WERI-Rb-1 (cell line): Measurements from ENCODE around the gene CLCNKA.
A peak's percentile ranks its signal among the peaks of the same experiment; 100 is the strongest.
"Not testable (repeated sequence)": the region's sequence is repeated elsewhere in the genome, so short reads cannot be mapped to it uniquely, and the experiment has no call there.

Experiments used
- DNase-seq: peaks from one replicate; pipeline ENCODE4 v3.0.0-alpha.2; 2020
- H3K27ac ChIP-seq: fragments of 250-450 bp; sonication (Bioruptor Pico); 2 replicates; pipeline ENCODE4 v1.5.1; 2020; ENCODE audit warnings: mild to moderate bottlenecking, moderate library complexity
- H3K27me3 ChIP-seq: fragments of 250-450 bp; sonication (Bioruptor Pico); 2 replicates; pipeline ENCODE4 v1.5.1; 2021; ENCODE audit warnings: mild to moderate bottlenecking, low read depth, moderate library complexity; ENCODE audit not compliant: insufficient read depth, severe bottlenecking
- H3K36me3 ChIP-seq: fragments of 250-450 bp; sonication (Bioruptor Pico); 2 replicates; pipeline ENCODE4 v1.5.1; 2020; ENCODE audit warnings: mild to moderate bottlenecking, moderate library complexity
- H3K4me3 ChIP-seq: 2 replicates; pipeline ENCODE4 v1.5.1; 2011; ENCODE audit warnings: low read depth, mild to moderate bottlenecking, control low read depth, low read length
- H3K9me3 ChIP-seq: fragments of 250-450 bp; sonication (Bioruptor Pico); 2 replicates; pipeline ENCODE4 v1.5.1; 2021; ENCODE audit warnings: mild to moderate bottlenecking, moderate library complexity; ENCODE audit not compliant: severe bottlenecking
- TF ChIP-seq, protein P1 (sequence below): IDR thresholded peaks from 2 replicates; pipeline ENCODE4 v1.5.1; 2011; ENCODE audit warnings: low read depth, mild to moderate bottlenecking, control low read depth, inconsistent platforms, low read length

The CLCNKA gene

GRCh38 chr1:16017461-16018303 lies 4.2 kb upstream of the CLCNKA start, which contains the start of gene HSPB7:
Gene HSPB7, minus strand, starts transcription at chr1:16018043. Its CDS starts 80 bp downstream, at chr1:16017963.
- Histone ChIP-seq H3K9me3 (no peaks in the 10 kb centered on the region), H3K27me3 (no peaks in the 10 kb centered on the region), H3K27ac (no peak within 1 kb of the TSS), H3K36me3 (no peaks in the 10 kb centered on the region), H3K4me3 (no peak within 1 kb of the TSS)
- TF ChIP-seq, protein P1, sequence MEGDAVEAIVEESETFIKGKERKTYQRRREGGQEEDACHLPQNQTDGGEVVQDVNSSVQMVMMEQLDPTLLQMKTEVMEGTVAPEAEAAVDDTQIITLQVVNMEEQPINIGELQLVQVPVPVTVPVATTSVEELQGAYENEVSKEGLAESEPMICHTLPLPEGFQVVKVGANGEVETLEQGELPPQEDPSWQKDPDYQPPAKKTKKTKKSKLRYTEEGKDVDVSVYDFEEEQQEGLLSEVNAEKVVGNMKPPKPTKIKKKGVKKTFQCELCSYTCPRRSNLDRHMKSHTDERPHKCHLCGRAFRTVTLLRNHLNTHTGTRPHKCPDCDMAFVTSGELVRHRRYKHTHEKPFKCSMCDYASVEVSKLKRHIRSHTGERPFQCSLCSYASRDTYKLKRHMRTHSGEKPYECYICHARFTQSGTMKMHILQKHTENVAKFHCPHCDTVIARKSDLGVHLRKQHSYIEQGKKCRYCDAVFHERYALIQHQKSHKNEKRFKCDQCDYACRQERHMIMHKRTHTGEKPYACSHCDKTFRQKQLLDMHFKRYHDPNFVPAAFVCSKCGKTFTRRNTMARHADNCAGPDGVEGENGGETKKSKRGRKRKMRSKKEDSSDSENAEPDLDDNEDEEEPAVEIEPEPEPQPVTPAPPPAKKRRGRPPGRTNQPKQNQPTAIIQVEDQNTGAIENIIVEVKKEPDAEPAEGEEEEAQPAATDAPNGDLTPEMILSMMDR: peak; percentile 25; the same call in 1 of the 2 replicates
- DNase-seq: peak; percentile 40

DNA sequence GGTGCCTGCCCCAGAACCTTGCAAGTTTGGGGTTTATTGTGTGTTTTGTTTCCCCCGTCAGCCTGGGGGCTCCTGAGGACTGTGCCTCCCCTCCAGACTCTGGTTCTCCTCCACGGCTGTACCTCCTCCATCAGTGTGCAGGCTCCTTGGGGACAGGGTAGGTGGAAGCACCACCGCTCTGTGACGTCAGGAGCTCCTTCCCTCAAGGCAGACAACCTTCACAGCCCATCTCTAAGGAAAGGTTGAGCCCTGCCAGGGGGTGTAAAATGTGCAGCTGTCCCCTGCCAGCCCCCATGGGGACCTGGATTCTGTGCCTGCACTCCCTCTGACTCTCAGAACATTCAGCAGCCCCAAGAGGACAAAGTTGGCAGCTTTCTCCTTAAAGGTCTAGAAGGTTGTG lies 3.5 kb upstream of the CLCNKA start:
- H3K36me3 ChIP-seq: no peaks in the 10 kb centered on the region
- no peak overlapping the region for H3K4me3 ChIP-seq
- no peak overlapping the region for H3K27ac ChIP-seq
- DNase-seq: no peak
- H3K9me3 ChIP-seq: no peaks in the 10 kb centered on the region
- no peaks in the 10 kb centered on the region for H3K27me3 ChIP-seq
- TF ChIP-seq, protein P1: no peak

GRCh38 chr1:16018749-16019643 lies 2.8 kb upstream of the CLCNKA start:
- TF ChIP-seq, protein P1: no peak

DNA sequence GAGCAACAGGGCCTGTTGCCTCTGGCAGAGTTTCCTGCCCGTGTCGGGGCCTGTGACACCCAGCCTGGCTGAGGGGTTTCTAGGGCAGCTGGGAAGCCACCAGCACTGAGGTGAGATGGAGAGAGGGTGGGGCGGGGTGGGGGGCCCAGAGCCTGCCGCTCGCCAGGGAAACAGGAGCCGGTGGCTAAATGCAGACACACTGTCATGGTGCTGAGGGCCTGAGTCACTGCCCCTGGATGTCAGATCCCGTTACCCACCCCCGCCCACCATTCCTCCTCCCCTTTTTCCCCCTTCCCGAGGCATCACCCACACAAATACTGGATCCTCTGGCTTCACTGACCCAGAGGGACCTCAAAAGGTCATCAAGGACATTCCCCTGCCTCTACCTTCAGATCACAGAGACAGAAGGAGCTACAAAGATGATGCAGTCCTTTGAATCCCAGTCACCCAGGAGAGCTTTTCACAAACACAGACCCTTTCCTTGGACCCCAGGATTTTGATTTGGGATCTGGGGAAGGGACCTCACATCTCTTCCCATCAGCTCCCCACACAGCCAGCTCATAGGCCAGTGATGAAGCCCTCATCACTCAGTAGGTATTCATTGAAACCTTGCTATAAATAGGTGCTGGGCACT lies 2.1 kb upstream of the CLCNKA start:
- Histone ChIP-seq H3K4me3 (no peak overlapping the region), H3K9me3 (no peaks in the 10 kb centered on the region), H3K27ac (no peak overlapping the region), H3K36me3 (no peaks in the 10 kb centered on the region), H3K27me3 (no peaks in the 10 kb centered on the region)
- TF ChIP-seq, protein P1: no peak
- DNase-seq: no peak

More at GRCh38 chr1:16018749-16019643, 2.8 kb upstream of the CLCNKA start:
- H3K27ac ChIP-seq: no peak overlapping the region
- H3K27me3 ChIP-seq: no peaks in the 10 kb centered on the region
- H3K4me3 ChIP-seq: no peak overlapping the region
- no peaks in the 10 kb centered on the region for H3K9me3 ChIP-seq
- no peaks in the 10 kb centered on the region for H3K36me3 ChIP-seq
- DNase-seq: no peak

DNA sequence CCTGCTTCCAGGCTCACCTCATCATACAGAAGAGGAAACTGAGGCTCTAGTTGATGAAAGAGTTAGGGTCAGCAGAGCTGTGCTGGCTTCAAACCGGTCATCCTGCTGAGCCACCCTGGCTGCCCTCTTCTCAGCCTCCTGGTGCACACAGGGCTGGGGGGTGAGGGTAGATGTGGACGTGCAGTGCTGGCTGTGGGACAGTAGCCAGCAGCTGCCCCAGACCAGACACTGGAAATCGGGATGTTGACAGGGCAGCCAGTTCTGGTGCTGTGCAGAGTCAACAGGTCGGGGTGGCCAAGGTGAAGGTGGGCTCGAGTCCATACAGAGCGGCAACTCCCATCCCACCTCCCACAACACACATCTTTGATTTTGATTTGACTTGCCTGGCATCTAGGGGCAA lies 1.5 kb upstream of the CLCNKA start:
- DNase-seq: no peak
- H3K27me3 ChIP-seq: no peaks in the 10 kb centered on the region
- no peaks in the 10 kb centered on the region for H3K36me3 ChIP-seq
- no peaks in the 10 kb centered on the region for H3K9me3 ChIP-seq
- TF ChIP-seq, protein P1: no peak
- no peak overlapping the region for H3K4me3 ChIP-seq
- H3K27ac ChIP-seq: no peak overlapping the region

DNA sequence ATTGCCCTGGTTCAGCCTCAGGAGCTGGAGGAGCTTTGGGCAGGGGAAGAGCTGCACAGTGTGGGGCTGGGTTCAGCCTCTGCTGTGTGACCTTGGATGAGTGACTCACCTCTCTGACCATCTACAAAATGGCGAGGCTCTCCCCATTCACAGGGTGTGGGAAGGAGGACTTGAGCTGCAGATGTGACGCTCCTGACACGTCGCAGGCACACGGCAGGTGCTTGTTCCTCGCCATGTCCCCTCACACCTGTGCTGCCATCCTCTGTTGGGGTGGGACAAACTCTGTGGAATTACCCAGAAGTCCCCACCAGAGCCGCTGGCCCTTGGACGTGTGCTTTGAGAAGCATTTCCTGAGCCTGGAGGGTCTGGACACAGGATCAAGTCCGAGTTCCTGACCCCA lies 958 bp upstream of the CLCNKA start:
- not testable (repeated sequence) for H3K36me3 ChIP-seq, H3K27me3 ChIP-seq, H3K9me3 ChIP-seq, H3K27ac ChIP-seq, H3K4me3 ChIP-seq, DNase-seq
